Measurements from ENCODE around the gene MCAM. TPM values are rescaled to one million over a fixed set of nuclear protein-coding genes. Genes with fewer than 3 reads are reported as not detected.

Gene MCAM
- total and polyA plus RNA-seq, 12 donors, result 35.8 to 136 (median 96.8) TPM

- H3K27ac ChIP-seq, result peak overlapping the region in 8 of 10 donors; percentile 4 to 67 (median 42)
- peaks cover 0 to 29% (median 8%) of the 10 kb centered on the region in 9 donors for H3K4me1 ChIP-seq
- 58 to 82% methylated on average over 1 of the region's 1 CpG for WGBS, 2 donors
- no peaks in the 10 kb centered on the region for H3K27me3 ChIP-seq
- H3K4me3 ChIP-seq, result no peak overlapping the region
- ATAC-seq, result peak in 3 of 8 donors; percentile 14 to 43 (median 20)
- peaks cover 0 to 99% (median 45%) of the 10 kb centered on the region in 9 donors for H3K36me3 ChIP-seq
- intact Hi-C loops (cut with DNase I), result no loop called here
- peak in 4 of 9 donors; percentile 15 to 41 (median 24) for TF ChIP-seq CTCF (IDR thresholded peaks at IDR 0.05)
- H3K9me3 ChIP-seq, result no peaks in the 10 kb centered on the region
- no peak for DNase-seq
Measured at GRCh38 chr11:119307219-119307618, 9.7 kb downstream of the MCAM start.

GRCh38 chr11:119306373-119306890 lies 10.5 kb downstream of the MCAM start:
- WGBS, 2 donors, result 59 to 60% methylated on average over 5 of the region's 5 CpGs
- peaks cover 0 to 24% (median 8%) of the 10 kb centered on the region in 9 donors for H3K4me1 ChIP-seq

GRCh38 chr11:119305556-119306372 lies 11.2 kb downstream of the MCAM start:
- Histone ChIP-seq H3K4me3 (no peak overlapping the region), H3K27me3 (no peaks in the 10 kb centered on the region), H3K27ac (peak overlapping the region in 8 of 10 donors; percentile 14 to 67 (median 42)), H3K36me3 (peaks cover 0 to 99% (median 31%) of the 10 kb centered on the region in 9 donors), H3K9me3 (no peaks in the 10 kb centered on the region), H3K4me1 (peaks cover 0 to 24% (median 8%) of the 10 kb centered on the region in 9 donors)
- intact Hi-C loops (cut with DNase I), result no loop called here
- TF ChIP-seq CTCF (IDR thresholded peaks at IDR 0.05), result no peak
- WGBS, 2 donors, result 82 to 90% methylated on average over 7 of the region's 7 CpGs
- DNase-seq (no peak), ATAC-seq (no peak)

More at GRCh38 chr11:119306373-119306890, 10.5 kb downstream of the MCAM start:
- Histone ChIP-seq H3K27ac (peak overlapping the region in 9 of 10 donors; percentile 4 to 67 (median 46)), H3K9me3 (no peaks in the 10 kb centered on the region), H3K36me3 (peaks cover 0 to 99% (median 37%) of the 10 kb centered on the region in 9 donors), H3K27me3 (no peaks in the 10 kb centered on the region), H3K4me3 (no peak overlapping the region)
- intact Hi-C loops (cut with DNase I), result no loop called here
- DNase-seq, result no peak
- no peak for TF ChIP-seq CTCF (IDR thresholded peaks at IDR 0.05)
- peak; percentile 59 to 73 (median 67) for ATAC-seq

- H3K4me1 ChIP-seq, result peaks cover 1 to 47% (median 17%) of the 10 kb centered on the region in 9 donors
Measured at GRCh38 chr11:119303227-119303718, 13.7 kb downstream of the MCAM start.

More at GRCh38 chr11:119303227-119303718, 13.7 kb downstream of the MCAM start:
- Histone ChIP-seq H3K9me3 (no peaks in the 10 kb centered on the region), H3K27me3 (no peaks in the 10 kb centered on the region), H3K27ac (no peak overlapping the region), H3K36me3 (peaks cover 0 to 99% (median 27%) of the 10 kb centered on the region in 9 donors), H3K4me3 (no peak overlapping the region)
- DNase-seq, result no peak
- intact Hi-C loops (cut with DNase I), result no loop called here
- WGBS, 2 donors, result 90 to 94% methylated on average over 5 of the region's 5 CpGs
- TF ChIP-seq CTCF (IDR thresholded peaks at IDR 0.05), result no peak
- ATAC-seq, result no peak
